ENCODE data around the gene CDKL4.

CDKL4 gene

DNA sequence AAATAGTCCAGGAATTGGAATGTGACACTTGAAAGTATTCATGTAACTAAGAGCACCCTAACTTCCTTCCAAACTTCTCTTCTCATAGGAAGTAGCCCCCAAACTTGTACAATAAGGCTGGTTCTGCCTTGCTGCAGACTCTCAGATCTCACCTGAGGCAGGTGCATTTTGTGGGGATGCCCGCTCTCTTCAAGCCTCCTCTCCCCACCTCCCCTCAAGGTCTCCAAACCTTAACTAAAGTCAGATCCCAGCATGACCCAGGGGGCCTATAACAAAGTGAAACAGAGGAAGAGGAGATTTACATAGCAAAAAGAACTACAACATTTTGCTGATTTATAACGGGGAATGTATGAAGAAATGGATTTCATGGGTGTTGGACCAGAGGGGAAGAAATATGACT lies 23.6 kb downstream of the CDKL4 start:
- DNase-seq (ENCODE audit: extremely low spot score): no peak
- POLR2A ChIA-PET: no interaction called here
- no peak for TF ChIP-seq CTBP1 (IDR thresholded peaks at IDR 0.05; ENCODE audit: borderline replicate concordance)
- no peak for TF ChIP-seq FOXA1 (IDR thresholded peaks at IDR 0.05)
- TF ChIP-seq HDGF (IDR thresholded peaks at IDR 0.05; ENCODE audit: borderline replicate concordance): no peak
- no peak for TF ChIP-seq ELF4 (IDR thresholded peaks at IDR 0.05)
- no peak for TF ChIP-seq ZNF384 (IDR thresholded peaks at IDR 0.05)
- TF ChIP-seq LEF1 (IDR thresholded peaks at IDR 0.05; ENCODE audit: borderline replicate concordance): no peak
- no peak for TF ChIP-seq SP1 (IDR thresholded peaks at IDR 0.05)
- no peak for TF ChIP-seq TARDBP (IDR thresholded peaks at IDR 0.05)
- TF ChIP-seq PKNOX1 (IDR thresholded peaks at IDR 0.05): no peak
- no peak for TF ChIP-seq FOXK2 (IDR thresholded peaks at IDR 0.05)
- TF ChIP-seq FOXM1 (IDR thresholded peaks at IDR 0.05; ENCODE audit: borderline replicate concordance): no peak
- TF ChIP-seq ARNT (IDR thresholded peaks at IDR 0.05): no peak
- no peak for TF ChIP-seq BHLHE40 (IDR thresholded peaks at IDR 0.05; ENCODE audit: borderline replicate concordance)
- TF ChIP-seq NFRKB (IDR thresholded peaks at IDR 0.05): no peak
- no peak for TF ChIP-seq SUZ12 (IDR thresholded peaks at IDR 0.05)
- no peak for TF ChIP-seq L3MBTL2 (conservative IDR thresholded peaks at IDR 0.05)
- CTCF ChIA-PET: no interaction called here

GRCh38 chr2:39218391-39218790 lies 25.4 kb downstream of the CDKL4 start:
- CTCF ChIA-PET: interaction anchor here (0.9 kb wide), 1 partner anchor 9 kb away, joined by 3 read pairs; no protein-coding TSS in a partner anchor
- TF ChIP-seq PKNOX1 (IDR thresholded peaks at IDR 0.05) (no peak), SP1 (IDR thresholded peaks at IDR 0.05) (no peak), ARNT (IDR thresholded peaks at IDR 0.05) (no peak), HDGF (IDR thresholded peaks at IDR 0.05; ENCODE audit: borderline replicate concordance) (no peak), CTBP1 (IDR thresholded peaks at IDR 0.05; ENCODE audit: borderline replicate concordance) (no peak), SUZ12 (IDR thresholded peaks at IDR 0.05) (no peak), NFRKB (IDR thresholded peaks at IDR 0.05) (no peak), FOXK2 (IDR thresholded peaks at IDR 0.05) (no peak), BHLHE40 (IDR thresholded peaks at IDR 0.05; ENCODE audit: borderline replicate concordance) (no peak), ELF4 (IDR thresholded peaks at IDR 0.05) (no peak), LEF1 (IDR thresholded peaks at IDR 0.05; ENCODE audit: borderline replicate concordance) (no peak), FOXA1 (IDR thresholded peaks at IDR 0.05) (no peak), L3MBTL2 (conservative IDR thresholded peaks at IDR 0.05) (no peak)
- DNase-seq (ENCODE audit: extremely low spot score): no peak
- POLR2A ChIA-PET: no interaction called here

DNA sequence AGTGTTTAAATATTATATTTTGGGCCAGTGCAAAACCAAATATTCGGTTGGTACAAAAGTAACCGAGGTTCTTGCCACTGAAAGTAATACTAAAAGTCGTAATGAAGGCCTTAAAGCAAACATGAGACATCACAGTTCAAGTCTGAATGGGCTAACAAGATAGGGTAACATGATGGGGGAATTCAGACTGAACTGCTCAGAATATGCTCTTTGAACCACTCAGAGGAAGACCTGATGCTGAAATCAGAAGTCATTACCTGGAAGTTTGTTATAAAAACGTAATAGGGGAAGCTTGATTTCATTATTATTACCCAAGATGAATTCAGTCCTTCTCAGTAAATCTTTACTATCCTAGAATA lies 26.6 kb downstream of the CDKL4 start:
- TF ChIP-seq SUZ12 (IDR thresholded peaks at IDR 0.05) (no peak), SP1 (IDR thresholded peaks at IDR 0.05) (no peak), FOXK2 (IDR thresholded peaks at IDR 0.05) (no peak), HDGF (IDR thresholded peaks at IDR 0.05; ENCODE audit: borderline replicate concordance) (no peak), LEF1 (IDR thresholded peaks at IDR 0.05; ENCODE audit: borderline replicate concordance) (no peak), L3MBTL2 (conservative IDR thresholded peaks at IDR 0.05) (no peak), ZNF384 (IDR thresholded peaks at IDR 0.05) (no peak), FOXM1 (IDR thresholded peaks at IDR 0.05; ENCODE audit: borderline replicate concordance) (no peak), TARDBP (IDR thresholded peaks at IDR 0.05) (no peak), NFRKB (IDR thresholded peaks at IDR 0.05) (no peak), BHLHE40 (IDR thresholded peaks at IDR 0.05; ENCODE audit: borderline replicate concordance) (no peak)
- POLR2A ChIA-PET: no interaction called here

DNA sequence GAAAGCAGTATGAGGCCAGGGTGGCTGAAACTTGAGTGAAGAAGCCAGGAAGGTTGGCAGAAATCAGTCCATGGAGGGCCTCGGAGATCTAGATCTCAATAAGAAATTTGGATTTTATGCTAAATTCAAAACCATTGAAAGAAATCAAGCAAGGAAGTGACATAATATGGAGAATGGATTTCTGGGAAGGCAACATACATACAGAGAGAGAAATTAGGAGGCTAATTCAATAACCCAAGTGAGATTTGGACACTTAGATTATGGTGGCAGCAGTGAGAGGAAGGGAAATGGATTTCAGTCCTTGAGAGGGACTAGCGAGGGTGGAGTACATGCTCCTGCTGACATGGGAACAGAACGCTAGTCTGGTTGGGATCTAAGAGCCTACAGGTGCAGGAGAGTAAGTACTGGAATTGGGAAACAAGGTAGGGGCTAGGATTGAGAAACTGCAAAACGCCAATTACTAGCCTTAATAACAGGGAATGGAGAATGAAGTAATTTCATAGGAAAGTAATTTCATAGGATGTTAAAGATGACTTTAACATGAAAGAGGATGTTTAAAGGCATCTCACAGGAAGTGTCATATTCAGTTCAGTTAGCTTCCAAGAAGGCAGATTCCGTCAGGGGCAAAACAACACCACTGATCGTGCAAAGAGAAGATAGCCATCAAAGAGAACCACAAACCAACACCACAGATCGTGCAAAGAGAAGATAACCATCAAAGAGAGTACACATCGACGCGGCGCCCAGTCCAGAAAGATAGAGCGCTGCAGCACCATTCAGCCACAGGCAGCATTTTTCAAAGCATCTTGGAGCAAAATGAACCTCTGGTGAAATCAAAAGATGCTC lies 27.2 kb downstream of the CDKL4 start:
- POLR2A ChIA-PET: no interaction called here
- CTCF ChIA-PET: no interaction called here
- no peak for DNase-seq (ENCODE audit: extremely low spot score)
- no peak for TF ChIP-seq LEF1 (IDR thresholded peaks at IDR 0.05; ENCODE audit: borderline replicate concordance)
- no peak for TF ChIP-seq FOXM1 (IDR thresholded peaks at IDR 0.05; ENCODE audit: borderline replicate concordance)

More for the DNA sequence above, 26.6 kb downstream of the CDKL4 start:
- no peak for DNase-seq (ENCODE audit: extremely low spot score)
- CTCF ChIA-PET: no interaction called here

GRCh38 chr2:39215545-39215944 lies 28.2 kb downstream of the CDKL4 start:
- POLR2A ChIA-PET: no interaction called here
- TF ChIP-seq BHLHE40 (IDR thresholded peaks at IDR 0.05; ENCODE audit: borderline replicate concordance): no peak
- TF ChIP-seq SP1 (IDR thresholded peaks at IDR 0.05): no peak
- TF ChIP-seq FOXK2 (IDR thresholded peaks at IDR 0.05): no peak
- TF ChIP-seq TARDBP (IDR thresholded peaks at IDR 0.05): no peak
- TF ChIP-seq FOXA1 (IDR thresholded peaks at IDR 0.05): no peak
- TF ChIP-seq PKNOX1 (IDR thresholded peaks at IDR 0.05): no peak
- no peak for TF ChIP-seq ZNF384 (IDR thresholded peaks at IDR 0.05)
- TF ChIP-seq ELF4 (IDR thresholded peaks at IDR 0.05): no peak
- TF ChIP-seq CTBP1 (IDR thresholded peaks at IDR 0.05; ENCODE audit: borderline replicate concordance): no peak
- no peak for TF ChIP-seq ARNT (IDR thresholded peaks at IDR 0.05)
- no peak for TF ChIP-seq LEF1 (IDR thresholded peaks at IDR 0.05; ENCODE audit: borderline replicate concordance)
- no peak for TF ChIP-seq L3MBTL2 (conservative IDR thresholded peaks at IDR 0.05)
- TF ChIP-seq HDGF (IDR thresholded peaks at IDR 0.05; ENCODE audit: borderline replicate concordance): no peak
- TF ChIP-seq SUZ12 (IDR thresholded peaks at IDR 0.05): no peak
- TF ChIP-seq NFRKB (IDR thresholded peaks at IDR 0.05): no peak
- TF ChIP-seq FOXM1 (IDR thresholded peaks at IDR 0.05; ENCODE audit: borderline replicate concordance): no peak
- DNase-seq (ENCODE audit: extremely low spot score): no peak
- CTCF ChIA-PET: no interaction called here

- no peak for DNase-seq (ENCODE audit: extremely low spot score)
- TF ChIP-seq ARNT (IDR thresholded peaks at IDR 0.05) (no peak), L3MBTL2 (conservative IDR thresholded peaks at IDR 0.05) (no peak), FOXK2 (IDR thresholded peaks at IDR 0.05) (no peak), PKNOX1 (IDR thresholded peaks at IDR 0.05) (no peak), SP1 (IDR thresholded peaks at IDR 0.05) (no peak)
- POLR2A ChIA-PET: no interaction called here
- CTCF ChIA-PET: no interaction called here
These were observed 30.8 kb downstream of the CDKL4 start for GRCh38 chr2:39213015-39213414.
